Measurements from ENCODE around the gene AKR1B1. TPM values are rescaled to one million over a fixed set of nuclear protein-coding genes. Genes with fewer than 3 reads are reported as not detected.

The AKR1B1 gene
- total RNA-seq, 1 donor from 2014 or later = 138 TPM

- Mint-ChIP-seq H3K4me3 (no peak overlapping the region), H3K27me3 (peaks cover 16% of the 10 kb centered on the region), H3K9me3 (peaks cover 1% of the 10 kb centered on the region), H3K4me1 (ENCODE audit: unreplicated experiment) (peaks cover 6% of the 10 kb centered on the region), H3K36me3 (no peaks in the 10 kb centered on the region), H3K27ac (no peak overlapping the region)
- TF ChIP-seq CTCF (conservative IDR thresholded peaks at IDR 0.05) = no peak
- DNase-seq (ENCODE audit: extremely low spot score, unreplicated experiment) = no peak
These were observed 51.6 kb downstream of the AKR1B1 start for GRCh38 chr7:134407311-134407710.

- peaks cover 6% of the 10 kb centered on the region for H3K4me1 Mint-ChIP-seq (ENCODE audit: unreplicated experiment)
- H3K27ac Mint-ChIP-seq = no peak overlapping the region
- H3K36me3 Mint-ChIP-seq = no peaks in the 10 kb centered on the region
- H3K9me3 Mint-ChIP-seq = no peaks in the 10 kb centered on the region
- TF ChIP-seq CTCF (conservative IDR thresholded peaks at IDR 0.05) = no peak
- H3K4me3 Mint-ChIP-seq = no peak overlapping the region
- H3K27me3 Mint-ChIP-seq = peaks cover 16% of the 10 kb centered on the region
- DNase-seq (ENCODE audit: extremely low spot score, unreplicated experiment) = no peak
These were observed 52.5 kb downstream of the AKR1B1 start for GRCh38 chr7:134406431-134406830.

GRCh38 chr7:134405299-134405698 lies 53.6 kb downstream of the AKR1B1 start:
- no peak for DNase-seq (ENCODE audit: extremely low spot score, unreplicated experiment)
- Mint-ChIP-seq H3K4me1 (ENCODE audit: unreplicated experiment) (no peaks in the 10 kb centered on the region), H3K36me3 (no peaks in the 10 kb centered on the region)

GRCh38 chr7:134403062-134403461 lies 55.8 kb downstream of the AKR1B1 start:
- Mint-ChIP-seq H3K36me3 (no peaks in the 10 kb centered on the region), H3K27ac (no peak overlapping the region), H3K27me3 (peaks cover 16% of the 10 kb centered on the region), H3K4me1 (ENCODE audit: unreplicated experiment) (no peaks in the 10 kb centered on the region), H3K9me3 (no peaks in the 10 kb centered on the region), H3K4me3 (no peak overlapping the region)
- DNase-seq (ENCODE audit: extremely low spot score, unreplicated experiment) = no peak
- no peak for TF ChIP-seq CTCF (conservative IDR thresholded peaks at IDR 0.05)

More at GRCh38 chr7:134405299-134405698, 53.6 kb downstream of the AKR1B1 start:
- no peaks in the 10 kb centered on the region for H3K9me3 Mint-ChIP-seq
- H3K27ac Mint-ChIP-seq = no peak overlapping the region
- no peak overlapping the region for H3K4me3 Mint-ChIP-seq
- peaks cover 16% of the 10 kb centered on the region for H3K27me3 Mint-ChIP-seq
- TF ChIP-seq CTCF (conservative IDR thresholded peaks at IDR 0.05) = no peak

- no peaks in the 10 kb centered on the region for H3K36me3 Mint-ChIP-seq
- no peak for TF ChIP-seq CTCF (conservative IDR thresholded peaks at IDR 0.05)
- H3K4me3 Mint-ChIP-seq = no peak overlapping the region
- no peak overlapping the region for H3K27ac Mint-ChIP-seq
- H3K27me3 Mint-ChIP-seq = peaks cover 7% of the 10 kb centered on the region
- H3K4me1 Mint-ChIP-seq (ENCODE audit: unreplicated experiment) = no peaks in the 10 kb centered on the region
- DNase-seq (ENCODE audit: extremely low spot score, unreplicated experiment) = no peak
- H3K9me3 Mint-ChIP-seq = no peaks in the 10 kb centered on the region
These were observed 58.0 kb downstream of the AKR1B1 start for GRCh38 chr7:134400859-134401258.

- Mint-ChIP-seq H3K4me3 (no peak overlapping the region), H3K27me3 (peaks cover 3% of the 10 kb centered on the region), H3K4me1 (ENCODE audit: unreplicated experiment) (no peaks in the 10 kb centered on the region), H3K9me3 (no peaks in the 10 kb centered on the region), H3K36me3 (no peaks in the 10 kb centered on the region), H3K27ac (no peak overlapping the region)
- no peak for DNase-seq (ENCODE audit: extremely low spot score, unreplicated experiment)
- TF ChIP-seq CTCF (conservative IDR thresholded peaks at IDR 0.05) = no peak
These were observed 62.9 kb downstream of the AKR1B1 start for GRCh38 chr7:134396031-134396430.

Data from type B pancreatic cell (in vitro differentiated cells).